Gastroesophageal sphincter (tissue), 3 donors: ENCODE measurements around the gene ANKS1A.

Experiments used
- EP300 ChIP-seq: sonication (generic); formaldehyde crosslinking; IDR thresholded peaks from one replicate; pipeline ENCODE4 v1.6.1; 2017; ENCODE audit warnings: antibody characterized with exemption, mild to moderate bottlenecking
- POLR2A ChIP-seq, 2 donors: fragments of 450-650 bp; IDR thresholded peaks; one replicate each; pipeline ENCODE4 v1.6.1; 2017; ENCODE audit warnings: antibody characterized with exemption in 2 of 2, mild to moderate bottlenecking in 2 of 2, moderate library complexity in 1 of 2
- POLR2AphosphoS5 ChIP-seq: sonication (generic); formaldehyde crosslinking; IDR thresholded peaks from one replicate; pipeline ENCODE4 v1.6.1; 2017; ENCODE audit warnings: antibody characterized with exemption
- TF ChIP-seq, protein P1 (sequence below), 4 experiments: fragments of 200-600 bp in 2 of 4; fragments of 450-650 bp in 2 of 4; sonication (generic) in 1 of 4; IDR thresholded peaks; one replicate each; pipeline ENCODE4 v1.5.1; 2017 to 2019; ENCODE audit warnings: antibody characterized with exemption in 4 of 4, mild to moderate bottlenecking in 2 of 4, moderate library complexity in 2 of 4

DNA sequence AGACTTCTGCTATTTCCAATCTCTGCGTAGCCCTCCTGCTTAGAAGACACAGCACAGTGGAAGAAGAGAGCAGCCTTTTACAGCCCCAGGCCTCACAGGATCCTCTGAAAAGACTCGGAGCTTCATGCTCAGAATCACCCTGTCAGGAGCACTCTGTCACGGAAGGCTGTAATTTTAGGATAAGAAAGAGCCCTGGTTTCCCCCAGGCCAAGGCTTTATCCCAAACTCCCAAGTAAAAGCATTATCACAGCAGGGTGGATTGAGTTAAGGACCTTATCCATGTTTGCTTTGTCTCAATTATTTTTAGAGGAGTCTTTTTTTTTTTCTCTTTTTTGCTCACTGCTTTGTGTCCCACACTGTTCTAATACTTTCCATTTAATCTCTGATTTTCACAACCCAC is 39.2 kb downstream of the ANKS1A start:
- TF ChIP-seq, protein P1, sequence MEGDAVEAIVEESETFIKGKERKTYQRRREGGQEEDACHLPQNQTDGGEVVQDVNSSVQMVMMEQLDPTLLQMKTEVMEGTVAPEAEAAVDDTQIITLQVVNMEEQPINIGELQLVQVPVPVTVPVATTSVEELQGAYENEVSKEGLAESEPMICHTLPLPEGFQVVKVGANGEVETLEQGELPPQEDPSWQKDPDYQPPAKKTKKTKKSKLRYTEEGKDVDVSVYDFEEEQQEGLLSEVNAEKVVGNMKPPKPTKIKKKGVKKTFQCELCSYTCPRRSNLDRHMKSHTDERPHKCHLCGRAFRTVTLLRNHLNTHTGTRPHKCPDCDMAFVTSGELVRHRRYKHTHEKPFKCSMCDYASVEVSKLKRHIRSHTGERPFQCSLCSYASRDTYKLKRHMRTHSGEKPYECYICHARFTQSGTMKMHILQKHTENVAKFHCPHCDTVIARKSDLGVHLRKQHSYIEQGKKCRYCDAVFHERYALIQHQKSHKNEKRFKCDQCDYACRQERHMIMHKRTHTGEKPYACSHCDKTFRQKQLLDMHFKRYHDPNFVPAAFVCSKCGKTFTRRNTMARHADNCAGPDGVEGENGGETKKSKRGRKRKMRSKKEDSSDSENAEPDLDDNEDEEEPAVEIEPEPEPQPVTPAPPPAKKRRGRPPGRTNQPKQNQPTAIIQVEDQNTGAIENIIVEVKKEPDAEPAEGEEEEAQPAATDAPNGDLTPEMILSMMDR (IDR thresholded peaks at IDR 0.05) = no peak
- TF ChIP-seq POLR2A (IDR thresholded peaks at IDR 0.05) = no peak
- TF ChIP-seq POLR2AphosphoS5 = no peak
- no peak for TF ChIP-seq EP300
